Measurements from ENCODE around the gene GALNS. TPM values are rescaled to one million over a fixed set of nuclear protein-coding genes. Genes with fewer than 3 reads are reported as not detected.

GALNS gene
- total RNA-seq, 2 donors from 2014 or later = 17.2 to 24.9 TPM

DNA sequence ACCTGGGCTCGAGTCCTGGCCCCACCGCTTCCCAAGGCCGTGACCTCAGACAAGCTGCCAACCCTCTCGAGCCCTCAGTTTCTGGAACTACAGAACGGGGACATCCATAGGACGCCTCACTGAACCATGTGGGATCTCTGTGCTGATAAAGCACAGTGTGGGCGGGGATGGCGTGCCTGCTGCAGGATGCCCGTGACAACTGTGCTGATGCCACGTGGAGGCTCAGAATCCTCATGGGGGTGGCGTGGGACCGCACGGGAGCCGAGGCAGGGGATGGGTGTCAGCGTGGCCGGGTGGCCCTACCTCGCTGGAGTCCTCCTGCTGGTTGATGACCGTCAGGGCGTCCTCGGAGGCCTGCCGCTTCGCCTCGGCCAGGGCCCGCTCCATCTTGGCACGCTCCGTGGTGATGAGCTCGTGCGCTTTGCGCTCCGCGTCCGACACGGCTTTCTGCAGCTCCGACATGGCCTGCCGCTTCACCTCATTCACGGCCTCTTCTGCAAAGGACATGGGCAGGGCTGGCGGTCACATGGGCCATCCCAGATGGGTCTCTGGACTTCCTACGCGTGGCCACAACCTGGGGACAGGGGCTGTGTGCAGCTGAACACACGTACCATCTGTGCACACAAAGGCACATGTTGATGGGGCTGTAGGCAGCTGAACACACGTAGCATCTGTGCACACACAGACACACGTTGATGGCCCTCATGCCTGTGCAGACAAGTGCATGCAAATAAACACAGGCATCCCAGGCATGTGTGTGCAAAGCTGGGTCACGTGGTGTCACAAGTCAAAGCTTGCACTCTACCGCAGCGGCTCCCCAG, 22.4 kb upstream of the GALNS start:
- no peak for DNase-seq (ENCODE audit: low spot score)
- intact Hi-C loops (cut with DNase I) = no loop called here

DNA sequence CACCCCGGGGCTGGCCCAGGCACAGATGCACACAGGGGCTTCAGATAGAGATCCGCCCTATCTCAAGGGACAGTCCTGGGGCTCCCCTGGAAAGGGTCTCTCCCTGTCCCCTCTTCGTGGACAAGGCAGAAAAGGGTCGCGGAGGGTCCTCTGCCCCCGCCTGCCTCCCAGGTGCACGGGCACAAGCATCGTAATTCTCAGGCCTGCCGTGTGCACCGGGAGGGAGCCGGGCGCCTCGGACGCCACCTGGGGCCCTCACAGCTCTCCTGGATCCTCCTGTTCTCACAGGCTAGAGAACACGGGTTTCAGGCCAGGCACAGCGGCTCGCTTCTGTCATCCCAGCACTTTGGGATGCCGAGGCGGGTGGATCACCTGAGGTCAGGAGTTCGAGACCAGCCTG, 21.6 kb upstream of the GALNS start:
- no peak for DNase-seq (ENCODE audit: low spot score)
- intact Hi-C loops (cut with DNase I) = no loop called here

DNA sequence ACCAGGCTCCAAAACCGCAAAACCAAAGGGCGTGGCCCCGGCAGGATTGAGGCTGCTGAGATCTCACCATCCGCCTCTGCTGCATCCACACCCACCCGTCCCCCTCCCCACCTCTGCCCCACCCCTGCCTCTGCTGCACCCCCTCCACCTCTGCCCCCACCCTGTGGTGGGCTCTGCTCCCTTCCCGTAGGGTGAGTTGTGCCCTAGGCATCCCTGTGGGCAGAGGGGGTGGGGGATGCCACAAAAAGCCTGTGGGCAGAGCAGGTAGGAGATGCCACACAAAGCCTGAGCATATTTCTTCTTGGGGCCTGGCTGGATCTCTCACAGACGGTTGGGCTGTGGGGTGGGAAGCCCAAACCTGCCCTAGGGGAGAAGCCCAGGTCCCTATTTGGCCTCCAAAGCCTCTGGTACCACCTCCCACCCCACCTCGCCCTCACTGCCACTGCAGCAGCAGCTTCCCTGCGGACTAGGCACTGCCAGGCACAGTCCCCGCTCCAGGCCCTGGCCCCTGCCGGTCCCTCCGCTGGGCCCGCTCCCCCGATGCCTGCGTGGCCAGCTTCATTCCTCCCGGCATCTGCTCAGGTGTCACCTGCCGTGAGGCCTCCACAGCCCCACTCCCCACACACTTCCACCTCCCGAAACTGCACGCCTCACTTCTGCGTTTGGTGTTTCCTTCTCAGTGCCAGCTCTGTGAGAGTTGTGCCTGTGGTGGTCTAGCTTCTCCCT, 21.0 kb upstream of the GALNS start:
- intact Hi-C loops (cut with DNase I) = no loop called here
- DNase-seq (ENCODE audit: low spot score) = no peak

DNA sequence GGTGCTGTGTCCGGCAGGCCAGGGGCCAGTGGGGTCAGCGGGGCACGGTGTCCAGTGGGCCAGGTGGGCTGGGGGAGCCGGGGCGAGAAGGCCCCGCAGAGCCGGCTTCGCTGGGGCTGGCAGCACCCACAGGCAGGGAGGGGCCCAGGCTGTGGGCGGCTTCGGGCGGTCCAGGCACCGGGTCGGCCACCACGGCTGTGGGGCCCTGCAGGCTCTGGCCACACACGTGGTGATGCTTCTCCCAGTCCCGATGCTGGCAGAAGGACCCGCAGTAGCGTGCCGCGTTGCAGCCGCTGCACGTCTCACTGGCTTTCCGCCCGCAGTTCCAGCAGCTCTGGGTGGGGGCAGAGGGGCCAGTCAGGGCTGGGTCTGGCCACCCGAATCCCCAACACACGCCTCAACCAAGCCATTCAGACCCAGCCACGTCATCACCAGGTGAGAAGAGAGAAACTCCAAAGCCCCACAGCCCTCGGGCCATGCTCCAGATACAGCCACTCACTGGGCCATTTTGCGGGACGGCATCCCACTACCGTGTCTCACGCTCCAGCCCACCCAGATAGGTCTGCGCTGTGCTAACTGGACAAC, 20.3 kb upstream of the GALNS start:
- DNase-seq (ENCODE audit: low spot score) = no peak
- intact Hi-C loops (cut with DNase I) = no loop called here

DNA sequence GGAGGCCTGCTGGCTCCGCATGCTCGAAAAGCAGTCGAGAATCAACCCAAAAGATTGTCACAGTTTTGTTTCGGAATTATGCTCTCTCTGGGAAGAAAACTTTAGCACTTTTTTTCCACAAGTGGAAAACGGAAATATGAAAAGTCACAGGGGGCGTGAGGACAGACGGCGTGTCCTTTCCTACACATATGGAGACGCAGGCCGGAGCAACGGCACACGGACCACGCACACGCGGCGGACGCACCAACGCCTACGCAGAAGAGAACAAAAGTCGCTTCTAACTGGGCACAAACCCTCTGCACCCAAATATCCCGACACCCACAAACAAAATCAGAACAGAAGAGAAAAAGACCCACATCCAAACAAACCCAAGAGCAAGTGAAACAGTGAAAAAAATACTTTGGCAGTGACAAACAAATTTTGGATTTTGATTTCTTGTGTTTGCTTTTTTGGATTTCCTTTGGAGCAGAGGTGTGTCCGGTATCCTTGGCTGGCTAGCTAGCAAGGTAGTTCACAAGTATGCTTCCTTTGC, 19.0 kb upstream of the GALNS start:
- intact Hi-C loops (cut with DNase I) = no loop called here

DNA sequence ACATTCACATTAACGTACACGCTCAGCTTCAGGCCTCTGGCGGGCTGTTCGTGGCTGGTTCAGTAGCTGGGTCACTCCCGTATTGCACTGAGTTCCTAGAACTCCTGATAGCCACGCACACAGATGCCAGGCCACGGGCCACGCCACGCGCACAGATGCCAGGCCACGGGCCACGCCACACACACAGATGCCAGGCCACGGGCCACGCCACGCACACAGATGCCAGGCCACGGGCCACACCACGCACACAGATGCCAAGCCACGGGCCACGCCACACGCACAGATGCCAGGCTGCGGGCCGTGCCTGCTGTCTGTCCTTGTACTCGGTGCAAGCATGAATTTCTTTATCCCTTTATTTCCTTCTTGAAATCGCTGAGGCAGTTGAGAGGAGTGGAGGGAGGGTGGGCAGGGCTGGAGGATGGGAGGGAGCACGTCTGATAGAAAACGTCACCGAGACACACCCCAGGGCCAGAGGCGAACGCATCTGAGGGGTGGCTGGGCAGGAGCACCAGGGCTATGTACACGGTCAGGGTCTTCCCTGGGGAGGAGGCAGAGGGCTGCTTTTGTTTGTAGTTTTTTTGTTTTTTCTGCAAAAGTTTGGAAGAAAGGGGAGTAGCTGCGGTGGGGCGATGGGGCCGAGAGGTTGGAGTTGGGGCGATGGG, 18.3 kb upstream of the GALNS start:
- intact Hi-C loops (cut with DNase I) = no loop called here
- no peak for DNase-seq (ENCODE audit: low spot score)

More for the DNA sequence above, 19.0 kb upstream of the GALNS start:
- no peak for DNase-seq (ENCODE audit: low spot score)

DNA sequence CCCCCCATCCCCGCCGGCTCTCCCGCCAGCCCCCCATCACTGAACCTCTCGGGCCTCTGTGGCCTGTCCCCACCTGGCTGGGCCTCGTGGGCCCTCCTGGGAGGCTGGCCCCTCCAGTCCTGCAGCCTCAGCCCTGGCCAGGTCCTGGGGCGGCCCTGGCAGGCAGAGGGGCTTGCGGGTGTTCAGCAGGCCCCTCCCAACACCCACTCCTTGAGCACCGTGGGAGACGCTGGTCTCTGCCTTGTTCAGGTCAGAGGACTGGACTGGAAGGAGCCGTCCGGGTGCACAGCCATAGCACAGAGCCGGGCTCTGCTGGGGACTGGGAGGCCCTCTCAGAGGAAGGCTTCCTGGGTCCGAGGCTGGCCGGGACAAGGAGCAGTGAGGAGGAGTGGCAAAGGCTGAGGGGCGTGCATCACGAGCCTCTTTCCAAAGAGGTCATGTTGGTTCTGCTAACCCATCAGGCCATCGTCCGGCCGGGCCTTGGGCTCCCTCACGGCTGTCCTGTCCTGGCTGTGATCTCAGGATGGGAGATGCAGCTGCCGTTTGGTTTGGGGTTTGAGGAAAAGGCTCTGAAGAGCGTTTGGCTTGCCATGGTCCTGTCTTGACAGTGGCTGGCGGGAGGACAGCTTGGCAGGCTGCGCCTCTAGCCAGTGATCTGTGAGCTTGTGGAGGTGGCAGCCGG, 16.0 kb upstream of the GALNS start:
- intact Hi-C loops (cut with DNase I) = no loop called here
- no peak for DNase-seq (ENCODE audit: low spot score)

DNA sequence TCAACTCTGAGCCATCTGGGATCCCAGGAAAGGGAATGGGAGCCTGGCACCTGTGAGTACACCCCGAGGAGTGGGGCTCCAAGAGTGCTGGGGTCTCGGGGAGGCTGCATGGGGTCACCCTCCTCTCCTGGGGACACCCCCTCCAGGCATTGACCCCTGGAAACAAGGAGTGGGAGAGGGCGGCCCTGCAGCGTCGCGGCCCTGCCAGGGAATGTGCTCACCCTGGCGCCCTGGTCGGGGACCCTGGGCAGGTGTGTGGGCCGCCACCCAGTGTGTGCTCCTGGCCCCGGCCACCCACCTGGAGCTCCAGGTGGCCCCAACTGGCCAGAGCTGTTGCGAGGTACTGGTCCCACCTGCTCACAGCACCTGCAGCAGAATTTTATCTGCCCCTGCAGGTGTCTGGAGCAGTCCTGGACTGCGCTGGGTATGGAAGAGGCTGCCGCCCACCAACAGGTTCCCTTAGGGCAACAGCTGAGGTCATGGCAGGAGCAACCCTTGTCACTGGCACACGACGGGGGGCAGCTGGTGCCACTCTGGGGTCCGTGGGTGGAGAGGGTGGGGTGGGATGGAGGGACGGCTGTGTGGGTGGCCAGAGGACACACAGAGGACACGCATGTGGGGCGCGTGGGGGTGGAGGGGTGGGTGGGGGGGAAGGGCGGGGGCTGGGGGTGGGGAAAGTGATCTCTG, 15.1 kb upstream of the GALNS start:
- DNase-seq (ENCODE audit: low spot score) = no peak
- intact Hi-C loops (cut with DNase I) = no loop called here

DNA sequence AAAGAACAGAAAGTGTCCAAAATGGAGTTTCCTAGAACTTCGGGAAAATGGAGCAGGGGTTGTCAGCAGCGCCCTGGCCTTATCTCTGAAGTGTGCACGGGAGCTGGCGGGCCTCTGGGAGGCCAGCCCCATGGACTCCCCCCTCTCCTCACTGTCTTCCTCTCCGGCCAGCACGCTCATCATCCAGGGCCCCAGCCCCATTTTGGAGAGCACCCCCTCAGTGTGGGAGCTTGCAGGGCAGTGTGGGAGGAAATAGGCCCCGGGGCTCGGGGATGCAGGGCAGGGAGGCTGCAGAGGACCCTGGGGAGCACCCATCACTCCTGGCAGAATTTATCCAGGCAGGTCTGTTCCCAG, 14.6 kb upstream of the GALNS start:
- intact Hi-C loops (cut with DNase I) = no loop called here
- no peak for DNase-seq (ENCODE audit: low spot score)

DNA sequence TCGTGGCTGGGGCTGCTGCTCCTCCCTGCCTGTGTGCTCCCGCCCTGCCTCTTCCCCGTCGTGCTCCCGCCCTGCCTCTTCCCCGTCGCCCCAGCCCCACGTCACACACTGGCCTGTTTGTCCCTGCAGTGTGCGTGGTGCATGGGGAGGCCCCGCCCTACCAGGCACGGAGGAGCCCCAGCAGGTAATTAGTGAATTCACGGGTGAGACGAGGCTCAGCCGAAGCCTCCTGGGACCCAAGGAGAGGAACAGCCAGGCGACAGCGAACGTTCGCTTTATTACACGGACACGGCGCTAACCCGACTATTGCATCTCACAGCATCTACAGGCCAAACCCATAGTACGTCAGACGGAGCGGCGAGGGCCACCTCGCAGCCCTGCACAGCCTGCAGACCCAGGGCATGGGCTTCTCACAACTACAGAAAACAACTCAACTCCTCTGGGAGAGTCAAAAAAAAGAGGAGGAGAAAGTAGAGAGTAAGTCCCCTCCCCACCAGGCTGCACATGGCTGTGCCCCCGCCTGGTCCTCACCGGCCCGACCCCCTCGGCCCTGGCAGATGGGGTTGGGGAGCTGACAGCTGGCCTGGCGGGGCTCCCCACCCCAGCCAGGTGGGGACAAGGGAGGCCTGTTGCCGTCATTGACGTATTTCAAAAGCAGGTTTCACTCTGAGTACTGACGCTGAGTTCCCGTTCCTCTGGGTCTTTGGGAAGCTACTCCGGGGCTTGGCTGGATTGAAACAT, 14.0 kb upstream of the GALNS start:
- intact Hi-C loops (cut with DNase I) = no loop called here
- no peak for DNase-seq (ENCODE audit: low spot score)

DNA sequence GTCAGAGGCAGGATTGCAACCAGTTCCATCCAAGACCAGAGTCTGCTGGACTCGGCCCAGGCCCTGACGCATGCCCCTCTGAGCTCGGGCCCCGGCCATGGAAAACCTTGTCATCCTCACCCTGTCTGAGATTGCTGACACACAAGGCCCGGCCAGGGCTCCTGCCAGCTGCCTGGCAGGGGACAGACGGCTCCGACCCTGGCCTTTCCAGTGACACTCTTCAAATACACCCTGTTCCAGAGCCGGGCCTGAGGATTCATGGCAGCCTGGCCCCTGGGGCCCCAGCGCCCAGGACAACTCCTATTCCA, 12.9 kb upstream of the GALNS start:
- no peak for DNase-seq (ENCODE audit: low spot score)
- intact Hi-C loops (cut with DNase I) = no loop called here

DNA sequence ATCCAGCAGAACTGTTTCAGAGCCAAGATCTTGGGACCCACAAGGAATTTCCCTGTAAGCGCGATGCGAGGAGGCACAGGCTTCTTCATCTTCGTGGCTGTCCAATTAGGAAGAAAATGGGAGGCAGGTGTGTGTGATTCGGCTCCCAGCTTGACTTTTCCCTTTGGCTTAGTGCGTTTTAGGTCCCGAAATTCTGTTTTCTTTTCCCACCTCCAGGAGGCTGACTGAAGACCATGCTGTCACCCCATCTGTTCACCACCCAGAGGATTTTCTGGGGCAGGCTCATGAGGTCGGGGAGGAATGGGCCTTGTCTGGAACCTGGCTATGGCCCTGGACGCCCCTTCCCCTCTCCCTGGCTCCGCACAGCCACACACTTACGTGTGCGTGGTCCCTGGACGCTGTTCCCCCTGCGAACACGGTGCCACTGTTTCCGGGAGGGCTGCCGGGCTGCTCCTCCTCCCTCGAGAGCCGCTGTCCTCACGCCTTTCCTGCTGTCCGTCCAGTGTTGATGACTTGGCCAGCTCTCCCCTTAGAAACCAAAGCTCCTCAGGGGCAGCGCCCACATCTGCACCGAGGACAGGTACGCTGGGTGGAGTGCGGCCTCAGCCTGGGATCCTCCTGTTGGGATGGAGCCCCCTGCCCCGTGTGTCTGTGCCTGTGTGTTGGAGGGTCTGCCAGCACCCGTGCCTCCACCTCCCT, 12.4 kb upstream of the GALNS start:
- DNase-seq (ENCODE audit: low spot score) = no peak
- intact Hi-C loops (cut with DNase I) = no loop called here

DNA sequence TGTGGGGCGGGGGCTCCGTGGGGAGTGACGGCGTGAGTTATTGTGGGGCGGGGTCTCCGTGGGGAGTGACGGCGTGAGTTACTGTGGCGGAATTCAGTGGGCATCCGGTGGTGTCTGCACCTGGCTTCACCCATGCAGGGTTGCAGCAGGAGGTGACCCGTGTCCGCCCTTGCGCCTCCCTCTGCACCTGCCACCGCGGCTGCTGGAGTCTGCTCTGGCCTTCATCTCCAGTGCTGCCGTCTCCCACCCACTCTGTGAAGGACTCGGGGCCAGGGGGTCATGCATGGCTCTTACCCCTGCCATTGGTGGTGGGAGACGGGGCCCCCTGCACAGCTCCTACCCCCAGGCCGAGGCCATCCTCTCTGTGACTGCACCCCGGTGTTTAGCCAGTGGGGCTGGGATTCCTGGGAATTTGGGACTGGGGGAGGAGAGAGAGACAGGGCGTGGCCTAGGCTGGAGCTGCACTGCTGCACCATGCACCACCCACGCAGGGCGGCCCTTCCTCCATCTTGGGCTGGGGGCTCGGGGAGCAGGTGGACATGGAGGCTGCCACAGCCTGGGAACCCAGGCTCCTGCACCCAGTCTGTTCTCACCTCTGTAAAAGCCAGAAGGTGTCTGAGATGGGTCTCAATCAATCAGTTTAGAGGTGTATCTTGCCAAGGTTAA, 11.0 kb upstream of the GALNS start:
- intact Hi-C loops (cut with DNase I) = no loop called here
- no peak for DNase-seq (ENCODE audit: low spot score)

DNA sequence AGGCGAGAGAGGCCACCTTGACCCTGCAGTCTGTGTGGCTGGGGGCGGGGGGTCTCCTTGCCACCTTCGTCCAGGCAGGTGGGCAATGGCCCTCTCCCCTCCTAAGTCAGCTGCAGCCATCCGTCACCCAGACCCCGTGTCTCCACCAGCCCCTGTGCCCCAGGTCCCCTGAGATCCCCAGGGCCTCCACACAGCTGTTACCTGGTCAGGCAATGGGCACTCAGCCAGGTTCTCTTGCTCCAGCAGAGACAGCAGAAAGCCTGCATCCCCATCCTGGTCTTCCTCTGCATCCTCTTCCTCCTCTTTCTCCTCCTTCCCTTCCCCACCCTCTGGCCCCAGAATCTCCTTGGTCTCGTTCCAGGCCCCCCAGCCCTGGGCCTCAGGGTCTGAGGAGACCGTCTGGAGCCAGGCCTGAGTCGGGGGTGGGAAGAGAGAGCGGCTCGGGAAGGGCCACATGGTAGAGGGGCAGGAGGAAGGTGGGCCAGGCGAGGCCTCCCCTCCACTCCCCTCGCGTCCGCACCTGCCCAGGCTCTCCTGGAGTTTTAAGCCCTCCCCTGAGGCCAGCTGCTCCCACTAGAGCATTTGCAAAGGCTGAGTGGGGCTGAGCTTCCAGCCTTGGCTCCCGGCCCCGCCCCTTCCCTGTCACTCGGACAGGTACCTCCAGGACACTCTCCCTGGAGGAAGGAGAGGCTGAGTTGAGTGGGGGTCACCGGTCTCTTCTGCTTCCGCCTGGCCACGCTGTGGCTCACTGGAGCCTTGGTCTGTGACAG, 9.6 kb upstream of the GALNS start, which contains the start of gene PABPN1L:
Gene PABPN1L, minus strand, starts transcription at position 510 of the 770 bp plus-strand sequence. Its CDS starts 54 bp downstream, at position 456.
- DNase-seq (ENCODE audit: low spot score) = no peak
- intact Hi-C loops (cut with DNase I) = no loop called here

DNA sequence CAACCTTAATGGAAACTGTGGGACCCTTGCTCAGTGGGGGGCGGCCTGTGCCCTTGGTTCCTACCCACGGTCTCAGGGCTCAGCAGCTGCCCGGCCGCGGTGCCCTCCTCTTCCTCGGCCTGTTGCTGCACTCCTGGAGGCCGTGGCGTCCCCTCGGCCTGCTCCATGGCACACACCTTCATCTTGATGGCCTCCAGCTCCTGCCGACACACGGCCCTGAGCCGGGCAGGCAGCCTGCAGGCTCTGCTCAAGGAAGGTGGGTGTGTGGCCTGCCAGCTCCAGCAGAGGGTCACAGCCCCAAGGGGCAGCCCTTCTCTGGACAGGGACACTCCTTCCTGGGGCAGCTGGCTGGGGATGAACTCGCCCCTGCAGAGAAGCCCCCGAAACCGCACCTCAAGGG, 9.0 kb upstream of the GALNS start:
- intact Hi-C loops (cut with DNase I) = loop anchor here in 1 of 2 donors (2.0 kb wide), 1 partner anchor 71 kb away; no protein-coding TSS in a partner anchor
- no peak for DNase-seq (ENCODE audit: low spot score)

DNA sequence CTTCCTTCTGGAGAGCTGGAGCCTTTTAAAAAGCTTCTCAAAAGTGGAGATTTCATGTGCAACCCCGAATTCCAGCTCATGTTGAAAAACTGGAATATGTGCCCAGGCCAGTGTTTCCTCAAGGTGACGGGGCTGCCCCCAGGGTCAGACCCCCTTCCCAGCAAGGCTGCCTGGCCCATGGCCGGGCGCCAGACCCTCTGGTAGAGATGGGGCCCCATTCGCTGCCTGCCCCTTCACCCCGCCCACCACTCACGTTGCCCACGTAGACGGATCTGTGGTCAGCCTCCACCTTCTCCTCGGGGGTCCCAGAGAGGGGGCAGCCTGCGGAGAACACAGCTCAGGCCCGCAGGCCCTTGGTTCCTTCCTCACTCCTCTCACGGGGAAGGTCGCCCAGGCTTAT, 8.6 kb upstream of the GALNS start:
- intact Hi-C loops (cut with DNase I) = loop anchor here in 1 of 2 donors (2.0 kb wide), 1 partner anchor 71 kb away; no protein-coding TSS in a partner anchor
- DNase-seq (ENCODE audit: low spot score) = no peak

Data from posterior vena cava (tissue), 2 donors.